ENCODE data around the gene MON2.

DNA sequence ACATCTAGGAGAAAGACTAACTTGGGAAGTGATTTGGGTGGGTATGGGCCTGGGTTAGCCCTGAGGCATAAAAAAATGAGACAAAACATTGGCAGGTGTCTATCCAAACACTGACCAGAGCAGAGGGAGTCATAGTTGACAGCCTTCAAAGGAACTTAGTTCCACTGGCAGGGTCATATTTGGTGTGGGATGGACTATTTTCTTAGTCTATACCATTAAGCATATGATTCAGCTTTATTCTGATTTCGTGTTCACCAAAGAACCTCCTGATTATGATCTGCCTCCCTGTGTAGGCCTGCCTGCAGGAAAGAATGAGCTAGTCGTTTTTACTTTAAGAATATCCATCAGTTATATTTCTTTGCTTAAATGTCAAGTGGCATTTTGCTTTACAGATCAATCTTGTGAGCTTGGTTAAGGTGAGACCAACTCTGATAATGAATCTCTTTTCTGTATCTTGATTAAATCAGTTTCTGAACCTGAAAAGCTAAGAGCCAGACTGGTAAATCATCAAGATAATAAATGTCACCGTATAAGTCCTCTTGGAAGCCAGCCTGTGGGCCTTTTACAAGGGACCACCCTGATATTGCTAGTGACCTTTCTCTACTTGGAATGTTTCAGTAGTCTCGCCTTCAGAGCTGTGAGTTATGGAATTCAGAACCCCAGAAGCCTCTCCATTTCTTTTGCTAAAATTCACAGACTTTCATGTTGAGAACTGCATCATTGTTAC lies 182.9 kb downstream of the MON2 start:
- no peak for TF ChIP-seq ZBTB3 (CRISPR knock-in tag; IDR thresholded peaks at IDR 0.05; ENCODE audit: borderline replicate concordance, low read depth)
- TF ChIP-seq ZNF773 (CRISPR knock-in tag; IDR thresholded peaks at IDR 0.05; ENCODE audit: borderline replicate concordance) = no peak
- TF ChIP-seq, protein P1, sequence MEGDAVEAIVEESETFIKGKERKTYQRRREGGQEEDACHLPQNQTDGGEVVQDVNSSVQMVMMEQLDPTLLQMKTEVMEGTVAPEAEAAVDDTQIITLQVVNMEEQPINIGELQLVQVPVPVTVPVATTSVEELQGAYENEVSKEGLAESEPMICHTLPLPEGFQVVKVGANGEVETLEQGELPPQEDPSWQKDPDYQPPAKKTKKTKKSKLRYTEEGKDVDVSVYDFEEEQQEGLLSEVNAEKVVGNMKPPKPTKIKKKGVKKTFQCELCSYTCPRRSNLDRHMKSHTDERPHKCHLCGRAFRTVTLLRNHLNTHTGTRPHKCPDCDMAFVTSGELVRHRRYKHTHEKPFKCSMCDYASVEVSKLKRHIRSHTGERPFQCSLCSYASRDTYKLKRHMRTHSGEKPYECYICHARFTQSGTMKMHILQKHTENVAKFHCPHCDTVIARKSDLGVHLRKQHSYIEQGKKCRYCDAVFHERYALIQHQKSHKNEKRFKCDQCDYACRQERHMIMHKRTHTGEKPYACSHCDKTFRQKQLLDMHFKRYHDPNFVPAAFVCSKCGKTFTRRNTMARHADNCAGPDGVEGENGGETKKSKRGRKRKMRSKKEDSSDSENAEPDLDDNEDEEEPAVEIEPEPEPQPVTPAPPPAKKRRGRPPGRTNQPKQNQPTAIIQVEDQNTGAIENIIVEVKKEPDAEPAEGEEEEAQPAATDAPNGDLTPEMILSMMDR (CRISPR knock-in tag; IDR thresholded peaks at IDR 0.05) = no peak
- no peak for TF ChIP-seq TAF15 (IDR thresholded peaks at IDR 0.05; ENCODE audit: low read depth, low read length, poor library complexity, severe bottlenecking)
- TF ChIP-seq, protein P2, sequence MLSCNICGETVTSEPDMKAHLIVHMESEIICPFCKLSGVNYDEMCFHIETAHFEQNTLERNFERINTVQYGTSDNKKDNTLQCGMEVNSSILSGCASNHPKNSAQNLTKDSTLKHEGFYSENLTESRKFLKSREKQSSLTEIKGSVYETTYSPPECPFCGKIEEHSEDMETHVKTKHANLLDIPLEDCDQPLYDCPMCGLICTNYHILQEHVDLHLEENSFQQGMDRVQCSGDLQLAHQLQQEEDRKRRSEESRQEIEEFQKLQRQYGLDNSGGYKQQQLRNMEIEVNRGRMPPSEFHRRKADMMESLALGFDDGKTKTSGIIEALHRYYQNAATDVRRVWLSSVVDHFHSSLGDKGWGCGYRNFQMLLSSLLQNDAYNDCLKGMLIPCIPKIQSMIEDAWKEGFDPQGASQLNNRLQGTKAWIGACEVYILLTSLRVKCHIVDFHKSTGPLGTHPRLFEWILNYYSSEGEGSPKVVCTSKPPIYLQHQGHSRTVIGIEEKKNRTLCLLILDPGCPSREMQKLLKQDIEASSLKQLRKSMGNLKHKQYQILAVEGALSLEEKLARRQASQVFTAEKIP (CRISPR knock-in tag; IDR thresholded peaks at IDR 0.05; ENCODE audit: borderline replicate concordance) = no peak
